CD14-positive monocyte (primary cell): Measurements from ENCODE around the gene NDUFB11. TPM values are rescaled to one million over a fixed set of nuclear protein-coding genes. Genes with fewer than 3 reads are reported as not detected.
"Not testable (repeated sequence)": the region's sequence is repeated elsewhere in the genome, so short reads cannot be mapped to it uniquely, and the experiment has no call there.

Experiments used
- DNase-seq, 3 donors: peaks; one replicate each; pipeline ENCODE4 v3.0.0-alpha.2; 2011 to 2022
- H2AFZ ChIP-seq: 2 replicates; pipeline ENCODE4 v1.6.0; 2012; ENCODE audit warnings: mild to moderate bottlenecking, low read depth, low read length, inconsistent platforms; ENCODE audit not compliant: insufficient read depth, poor library complexity, severe bottlenecking
- H3K27ac ChIP-seq, 2 donors: 1 replicate in 1 of 2; 2 replicates in 1 of 2; pipeline ENCODE4 v1.5.1; 2012 to 2013; ENCODE audit warnings: low read length in 2 of 2, control low read depth in 1 of 2, inconsistent platforms in 1 of 2, low read depth in 1 of 2, mild to moderate bottlenecking in 1 of 2
- H3K27me3 ChIP-seq, 2 donors: one replicate each; pipeline versions ENCODE4 v1.6.0 to v1.6.1; 2011 to 2013; ENCODE audit warnings: low read length in 2 of 2; ENCODE audit not compliant: control insufficient read depth in 2 of 2, insufficient read depth in 2 of 2
- H3K36me3 ChIP-seq, 2 donors: replicated peaks in 1 of 2; 1 replicate in 1 of 2; 2 replicates in 1 of 2; pipeline versions ENCODE4 v1.5.1 to v1.6.1; 2012 to 2013; ENCODE audit warnings: low read length in 2 of 2, control low read depth in 1 of 2, inconsistent platforms in 1 of 2, mild to moderate bottlenecking in 1 of 2; ENCODE audit not compliant: insufficient read depth in 2 of 2, control insufficient read depth in 1 of 2
- H3K4me1 ChIP-seq, 2 donors: 1 replicate in 1 of 2; 2 replicates in 1 of 2; pipeline versions ENCODE4 v1.5.1 to v1.6.1; 2012 to 2013; ENCODE audit warnings: low read length in 2 of 2, control low read depth in 1 of 2, inconsistent platforms in 1 of 2, mild to moderate bottlenecking in 1 of 2, moderate library complexity in 1 of 2; ENCODE audit not compliant: insufficient read depth in 2 of 2, control insufficient read depth in 1 of 2
- H3K4me2 ChIP-seq: replicated peaks from 2 replicates; pipeline ENCODE3; 2012; ENCODE audit warnings: low read length, moderate library complexity, mild to moderate bottlenecking; ENCODE audit not compliant: poor library complexity, severe bottlenecking; ENCODE audit errors: extremely low read depth
- H3K4me3 ChIP-seq, 3 experiments: fragments of 200-600 bp in 1 of 3; sonication (generic) in 1 of 3; replicated peaks in 1 of 3; 1 replicate in 2 of 3; 2 replicates in 1 of 3; pipeline ENCODE4 v1.5.1; 2011 to 2013; ENCODE audit warnings: low read length in 3 of 3, mild to moderate bottlenecking in 3 of 3, control low read depth in 2 of 3, low read depth in 2 of 3, inconsistent platforms in 1 of 3, moderate library complexity in 1 of 3
- H3K79me2 ChIP-seq: 2 replicates; pipeline ENCODE4 v1.6.0; 2012; ENCODE audit warnings: mild to moderate bottlenecking, control low read depth, inconsistent platforms, low read length, moderate library complexity; ENCODE audit not compliant: insufficient read depth
- H3K9ac ChIP-seq: 2 replicates; pipeline ENCODE4 v1.6.0; 2017; ENCODE audit warnings: low read length, mild to moderate bottlenecking; ENCODE audit not compliant: insufficient read depth, poor library complexity, severe bottlenecking
- H3K9me3 ChIP-seq, 2 donors: replicated peaks in 1 of 2; 1 replicate in 1 of 2; 2 replicates in 1 of 2; pipeline versions ENCODE4 v1.5.1 to v1.6.1; 2012 to 2013; ENCODE audit warnings: low read length in 2 of 2, control low read depth in 1 of 2; ENCODE audit not compliant: control insufficient read depth in 1 of 2, insufficient read depth in 1 of 2
- H4K20me1 ChIP-seq: 2 replicates; pipeline ENCODE4 v1.6.0; 2012; ENCODE audit warnings: mild to moderate bottlenecking, low read length, control low read depth, moderate library complexity; ENCODE audit not compliant: insufficient read depth
- H3K27ac Mint-ChIP-seq, 7 donors: one replicate each; pipeline ENCODE4 v1.8.0; 2020; ENCODE audit warnings: mild to moderate bottlenecking in 7 of 7, mixed read lengths in 7 of 7, moderate library complexity in 6 of 7, inconsistent platforms in 2 of 7
- H3K27me3 Mint-ChIP-seq, 3 donors: one replicate each; pipeline ENCODE4 v1.8.0; 2021 to 2022; ENCODE audit warnings: low read depth in 3 of 3, mild to moderate bottlenecking in 3 of 3, mixed read lengths in 3 of 3, moderate library complexity in 3 of 3, inconsistent platforms in 1 of 3
- H3K36me3 Mint-ChIP-seq, 2 donors: one replicate each; pipeline ENCODE4 v1.8.0; 2020; ENCODE audit warnings: mixed read lengths in 2 of 2, inconsistent platforms in 1 of 2, mild to moderate bottlenecking in 1 of 2
- H3K4me1 Mint-ChIP-seq: one replicate; pipeline ENCODE4 v1.8.0; 2020; ENCODE audit warnings: mild to moderate bottlenecking, mixed read lengths
- H3K4me3 Mint-ChIP-seq, 2 donors: one replicate each; pipeline ENCODE4 v1.8.0; 2020; ENCODE audit warnings: mild to moderate bottlenecking in 2 of 2, mixed read lengths in 2 of 2, moderate library complexity in 1 of 2
- H3K9me3 Mint-ChIP-seq, 7 donors: one replicate each; pipeline ENCODE4 v1.8.0; 2020 to 2022; ENCODE audit warnings: mixed read lengths in 7 of 7, mild to moderate bottlenecking in 6 of 7, moderate library complexity in 6 of 7, inconsistent platforms in 2 of 7
- CTCF ChIP-seq: fragments of 200-600 bp; IDR thresholded peaks from one replicate; pipeline ENCODE4 v1.8.0; 2022; ENCODE audit warnings: antibody characterized with exemption, mild to moderate bottlenecking
- WGBS: methylation state at CpG from one replicate; pipeline ENCODE4 v1.1.5; 2013; ENCODE audit warnings: missing lambda C conversion rate; ENCODE audit not compliant: insufficient coverage; 5-methylcytosine and 5-hydroxymethylcytosine counted together
- intact Hi-C, 2 donors: fragments of 100-400 bp; cut with micrococcal nuclease; formaldehyde crosslinking; loops; one replicate each; pipeline versions ENCODE4 v1.15.0 to v1.15.1; 2023
- polyA plus RNA-seq, 3 donors: library from polyadenylated mRNA; depleted of rRNA in 1 of 3; unstranded in 2 of 3; stranded (reverse) in 1 of 3; fragments of 300-500 nt in 2 of 3; fragments of >200 nt in 1 of 3; fragmentation: Illumina TruSeq in 2 of 3; gene quantifications; 1 replicate in 2 of 3; 2 replicates in 1 of 3; pipeline ENCODE4 v1.2.3, GENCODE V29; 2012 to 2021

The NDUFB11 gene
- polyA plus RNA-seq, 3 donors: 35.2 to 139 (median 104) TPM

GRCh38 chrX:47112316-47112954 is 32.1 kb downstream of the NDUFB11 start:
- Histone ChIP-seq H3K4me1 (no peaks in the 10 kb centered on the region), H3K4me2 (no peak overlapping the region), H3K4me3 (no peak overlapping the region), H3K27ac (no peak overlapping the region), H4K20me1 (no peaks in the 10 kb centered on the region), H3K9ac (no peak overlapping the region), H2AFZ (no peak overlapping the region), H3K27me3 (no peaks in the 10 kb centered on the region), H3K79me2 (no peaks in the 10 kb centered on the region), H3K36me3 (no peaks in the 10 kb centered on the region), H3K9me3 (no peaks in the 10 kb centered on the region)
- Mint-ChIP-seq H3K4me3 (no peak overlapping the region), H3K4me1 (no peaks in the 10 kb centered on the region), H3K27me3 (peaks cover 0 to 37% (median 0%) of the 10 kb centered on the region in 3 donors), H3K27ac (no peak overlapping the region), H3K9me3 (peaks cover 0 to 19% (median 3%) of the 10 kb centered on the region in 7 donors), H3K36me3 (no peaks in the 10 kb centered on the region)
- TF ChIP-seq CTCF: no peak
- 40% methylated on average over 2 of the region's 9 CpGs for WGBS
- intact Hi-C loops: no loop called here
- DNase-seq: no peak

- DNase-seq, H3K36me3 Mint-ChIP-seq, intact Hi-C loops, H3K27me3 ChIP-seq, H3K4me1 Mint-ChIP-seq, H3K27ac ChIP-seq, H3K9ac ChIP-seq, H3K79me2 ChIP-seq, H2AFZ ChIP-seq, H3K27ac Mint-ChIP-seq, H3K4me1 ChIP-seq, H3K9me3 ChIP-seq, H3K36me3 ChIP-seq, H4K20me1 ChIP-seq, H3K4me3 Mint-ChIP-seq, H3K4me2 ChIP-seq, H3K4me3 ChIP-seq: not testable (repeated sequence)
- Mint-ChIP-seq H3K9me3 (peaks cover 0 to 19% (median 3%) of the 10 kb centered on the region in 7 donors), H3K27me3 (peaks cover 0 to 29% (median 0%) of the 10 kb centered on the region in 3 donors)
- WGBS: no CpG with 5 or more reads among the region's 40 CpGs
Observed at GRCh38 chrX:47110936-47111615, 33.4 kb downstream of the NDUFB11 start.
